GM12892 (cell line): ENCODE data around the gene ANXA5.

Experiments
- POLR2A ChIP-seq: IDR thresholded peaks from 2 replicates; pipeline ENCODE4 v1.6.1; 2011; ENCODE audit warnings: low read depth, low read length, control low read depth
- POLR2AphosphoS5 ChIP-seq: IDR thresholded peaks from 2 replicates; pipeline ENCODE4 v1.6.1; 2011; ENCODE audit warnings: low read depth, low read length, control low read depth

- TF ChIP-seq POLR2A = no peak
- no peak for TF ChIP-seq POLR2AphosphoS5
Measured at GRCh38 chr4:121666091-121666679, 30.6 kb downstream of the ANXA5 start.
